Measurements from ENCODE around the gene DNMT1. TPM values are rescaled to one million over a fixed set of nuclear protein-coding genes. Genes with fewer than 3 reads are reported as not detected.
A peak's percentile ranks its signal among the peaks of the same experiment; 100 is the strongest.

Gene DNMT1
- total RNA-seq, 1 experiment from 2014 or later = 259 TPM

DNA sequence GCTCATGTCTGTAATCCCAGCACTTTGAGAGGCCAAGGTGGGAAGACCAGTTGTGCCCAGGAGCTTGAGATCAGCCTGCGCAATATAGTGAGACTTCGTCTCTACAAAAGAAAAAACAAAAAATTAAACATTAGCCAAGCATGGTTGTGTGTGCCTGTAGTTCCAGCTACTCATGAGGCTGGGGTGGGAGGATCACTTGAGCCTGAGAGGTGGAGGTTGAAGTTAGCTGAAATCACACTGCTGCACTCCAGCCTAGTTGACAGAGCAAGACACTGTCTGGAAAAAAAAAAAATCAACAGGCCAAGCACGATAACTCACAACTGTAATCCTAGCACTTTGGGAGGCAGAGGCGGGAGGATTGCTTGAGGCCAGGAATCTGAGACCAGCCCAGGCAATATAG lies 40.2 kb upstream of the DNMT1 start:
- H3K4me3 ChIP-seq (ENCODE audit: low read length) = no peak overlapping the region
- no peak overlapping the region for H3K9ac ChIP-seq (ENCODE audit: low read length)
- ATAC-seq (no peak), DNase-seq (no peak)
- H3K4me1 ChIP-seq (ENCODE audit: insufficient read depth, low read length) = peaks cover 21% of the 10 kb centered on the region
- H2AFZ ChIP-seq (ENCODE audit: low read length) = no peak overlapping the region
- intact Hi-C loops (cut with micrococcal nuclease) = no loop called here
- H3K9me2 ChIP-seq (replicated peaks; ENCODE audit: low read length) = no peaks in the 10 kb centered on the region
- CTCF ChIA-PET = no interaction called here
- no peaks in the 10 kb centered on the region for H3K36me3 ChIP-seq (ENCODE audit: low read depth, low read length)
- H3K9me3 ChIP-seq (ENCODE audit: low read length) = no peaks in the 10 kb centered on the region
- H3K27ac ChIP-seq (ENCODE audit: low read length) = no peak overlapping the region
- no peaks in the 10 kb centered on the region for H3K27me3 ChIP-seq (ENCODE audit: low read length)
- POLR2A ChIA-PET (ENCODE audit: unreplicated experiment) = no interaction called here
- no peak overlapping the region for H3K4me2 ChIP-seq (ENCODE audit: low read length)
- no TSS peak for BruUV-seq (replicated peaks)
- H3F3A ChIP-seq (ENCODE audit: low read length, unreplicated experiment) = no peaks in the 10 kb centered on the region
- H4K20me1 ChIP-seq (ENCODE audit: low read length) = no peaks in the 10 kb centered on the region
- TF ChIP-seq, protein P1, sequence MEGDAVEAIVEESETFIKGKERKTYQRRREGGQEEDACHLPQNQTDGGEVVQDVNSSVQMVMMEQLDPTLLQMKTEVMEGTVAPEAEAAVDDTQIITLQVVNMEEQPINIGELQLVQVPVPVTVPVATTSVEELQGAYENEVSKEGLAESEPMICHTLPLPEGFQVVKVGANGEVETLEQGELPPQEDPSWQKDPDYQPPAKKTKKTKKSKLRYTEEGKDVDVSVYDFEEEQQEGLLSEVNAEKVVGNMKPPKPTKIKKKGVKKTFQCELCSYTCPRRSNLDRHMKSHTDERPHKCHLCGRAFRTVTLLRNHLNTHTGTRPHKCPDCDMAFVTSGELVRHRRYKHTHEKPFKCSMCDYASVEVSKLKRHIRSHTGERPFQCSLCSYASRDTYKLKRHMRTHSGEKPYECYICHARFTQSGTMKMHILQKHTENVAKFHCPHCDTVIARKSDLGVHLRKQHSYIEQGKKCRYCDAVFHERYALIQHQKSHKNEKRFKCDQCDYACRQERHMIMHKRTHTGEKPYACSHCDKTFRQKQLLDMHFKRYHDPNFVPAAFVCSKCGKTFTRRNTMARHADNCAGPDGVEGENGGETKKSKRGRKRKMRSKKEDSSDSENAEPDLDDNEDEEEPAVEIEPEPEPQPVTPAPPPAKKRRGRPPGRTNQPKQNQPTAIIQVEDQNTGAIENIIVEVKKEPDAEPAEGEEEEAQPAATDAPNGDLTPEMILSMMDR (conservative IDR thresholded peaks at IDR 0.05; ENCODE audit: low read depth, low read length) = no peak
- TF ChIP-seq EZH2phosphoT487 (IDR thresholded peaks at IDR 0.05; ENCODE audit: borderline replicate concordance, low read length) (no peak), EZH2 (IDR thresholded peaks at IDR 0.05; ENCODE audit: low read length, unreplicated experiment) (no peak)
- no peaks in the 10 kb centered on the region for H3K79me2 ChIP-seq (ENCODE audit: low read length)

DNA sequence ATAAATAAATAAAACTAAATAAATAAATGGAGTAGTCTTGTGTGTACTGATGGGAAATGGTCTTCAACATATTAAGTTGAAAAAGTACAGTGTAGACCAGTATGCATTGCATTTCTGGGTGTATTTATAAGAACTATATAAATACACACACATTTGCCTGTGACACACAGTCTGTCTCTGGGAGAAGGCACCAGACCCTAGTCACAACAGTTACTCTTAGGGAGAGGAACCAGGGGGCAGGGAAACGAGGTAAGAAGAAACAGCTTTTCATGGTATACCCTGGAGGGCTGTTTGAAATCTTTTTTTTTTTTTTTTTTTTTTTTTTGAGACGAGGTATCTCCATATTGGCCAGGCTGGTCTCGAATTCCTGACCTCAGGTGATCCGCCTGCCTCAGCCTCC lies 39.2 kb upstream of the DNMT1 start:
- H3K4me1 ChIP-seq (ENCODE audit: insufficient read depth, low read length) = peaks cover 23% of the 10 kb centered on the region
- H3F3A ChIP-seq (ENCODE audit: low read length, unreplicated experiment) = no peaks in the 10 kb centered on the region
- no peaks in the 10 kb centered on the region for H3K9me3 ChIP-seq (ENCODE audit: low read length)
- POLR2A ChIA-PET (ENCODE audit: unreplicated experiment) = no interaction called here
- ATAC-seq (no peak), DNase-seq (no peak)
- H3K4me3 ChIP-seq (ENCODE audit: low read length) = no peak overlapping the region
- no peak overlapping the region for H3K9ac ChIP-seq (ENCODE audit: low read length)
- no peak overlapping the region for H3K27ac ChIP-seq (ENCODE audit: low read length)
- no peaks in the 10 kb centered on the region for H3K27me3 ChIP-seq (ENCODE audit: low read length)
- CTCF ChIA-PET = no interaction called here
- TF ChIP-seq, protein P1 (conservative IDR thresholded peaks at IDR 0.05; ENCODE audit: low read depth, low read length) = no peak
- TF ChIP-seq EZH2phosphoT487 (IDR thresholded peaks at IDR 0.05; ENCODE audit: borderline replicate concordance, low read length) (no peak), EZH2 (IDR thresholded peaks at IDR 0.05; ENCODE audit: low read length, unreplicated experiment) (no peak)
- H3K4me2 ChIP-seq (ENCODE audit: low read length) = no peak overlapping the region
- no peaks in the 10 kb centered on the region for H3K79me2 ChIP-seq (ENCODE audit: low read length)
- no peak overlapping the region for H2AFZ ChIP-seq (ENCODE audit: low read length)
- BruUV-seq (replicated peaks) = no TSS peak
- no peaks in the 10 kb centered on the region for H3K36me3 ChIP-seq (ENCODE audit: low read depth, low read length)
- no peaks in the 10 kb centered on the region for H4K20me1 ChIP-seq (ENCODE audit: low read length)
- no peaks in the 10 kb centered on the region for H3K9me2 ChIP-seq (replicated peaks; ENCODE audit: low read length)
- intact Hi-C loops (cut with micrococcal nuclease) = no loop called here

DNA sequence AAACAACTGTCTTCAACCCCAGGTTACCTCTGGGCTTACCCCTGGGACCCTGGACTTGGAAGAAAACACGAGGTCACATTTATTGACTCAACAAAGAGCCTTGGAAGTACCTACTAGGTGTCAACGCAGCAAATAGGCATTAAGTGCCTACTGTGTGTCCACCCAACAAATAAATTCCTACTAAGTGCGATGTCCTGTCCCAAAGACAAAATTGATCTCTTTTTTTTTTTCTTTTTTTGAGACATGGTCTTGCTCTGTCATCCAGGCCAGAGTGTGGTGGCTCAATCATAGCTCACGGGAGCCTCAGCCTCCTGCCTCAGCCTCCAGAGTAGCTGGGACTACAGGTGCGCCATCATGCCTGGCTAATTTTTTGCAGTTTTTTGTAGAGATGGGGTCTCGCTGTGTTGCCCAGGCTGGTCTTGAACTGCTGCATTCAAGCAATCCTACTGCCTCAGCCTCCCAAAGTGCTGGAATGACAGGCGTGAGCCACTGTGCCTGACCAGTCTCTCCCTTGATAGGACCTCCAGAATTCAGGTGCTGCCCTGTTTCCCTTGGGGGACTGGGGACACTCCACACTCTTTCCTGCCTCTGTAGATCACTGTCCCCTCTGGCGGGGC lies 37.0 kb upstream of the DNMT1 start:
- no TSS peak for BruUV-seq (replicated peaks)
- DNase-seq (no peak), ATAC-seq (no peak)
- ChIA-PET CTCF (interaction anchor here (0.7 kb wide), 1 partner anchor 108 kb away, joined by 7 read pairs; no protein-coding TSS in a partner anchor), POLR2A (ENCODE audit: unreplicated experiment) (no interaction called here)
- H3K4me1 ChIP-seq (ENCODE audit: insufficient read depth, low read length) = peaks cover 10% of the 10 kb centered on the region
- H3F3A ChIP-seq (ENCODE audit: low read length, unreplicated experiment) = no peaks in the 10 kb centered on the region
- no peaks in the 10 kb centered on the region for H3K9me2 ChIP-seq (replicated peaks; ENCODE audit: low read length)
- peak overlapping the region; percentile 87 for H2AFZ ChIP-seq (ENCODE audit: low read length)
- intact Hi-C loops (cut with micrococcal nuclease) = no loop called here
- TF ChIP-seq, protein P1 (conservative IDR thresholded peaks at IDR 0.05; ENCODE audit: low read depth, low read length) = no peak
- TF ChIP-seq EZH2phosphoT487 (IDR thresholded peaks at IDR 0.05; ENCODE audit: borderline replicate concordance, low read length) = no peak
- TF ChIP-seq EZH2 (IDR thresholded peaks at IDR 0.05; ENCODE audit: low read length, unreplicated experiment) = no peak
- no peaks in the 10 kb centered on the region for H3K79me2 ChIP-seq (ENCODE audit: low read length)
- no peaks in the 10 kb centered on the region for H3K9me3 ChIP-seq (ENCODE audit: low read length)
- no peak overlapping the region for H3K9ac ChIP-seq (ENCODE audit: low read length)
- no peaks in the 10 kb centered on the region for H3K36me3 ChIP-seq (ENCODE audit: low read depth, low read length)
- no peak overlapping the region for H3K27ac ChIP-seq (ENCODE audit: low read length)
- H3K4me3 ChIP-seq (ENCODE audit: low read length) = peak overlapping the region; percentile 78
- H4K20me1 ChIP-seq (ENCODE audit: low read length) = no peaks in the 10 kb centered on the region
- H3K27me3 ChIP-seq (ENCODE audit: low read length) = no peaks in the 10 kb centered on the region
- H3K4me2 ChIP-seq (ENCODE audit: low read length) = peak overlapping the region; percentile 98

Data from PC-3 (cell line).